Liver (tissue), 3 donors: ENCODE data around the gene CCNY.

Source experiments
- RXRA ChIP-seq, 2 donors: IDR thresholded peaks; 2 replicates each; pipeline ENCODE4 v1.6.1; 2017 to 2018; ENCODE audit warnings: antibody characterized with exemption in 2 of 2, mild to moderate bottlenecking in 1 of 2
- TF ChIP-seq, protein P1 (sequence below): fragments of 150-350 bp; IDR thresholded peaks from 2 replicates; pipeline ENCODE4 v1.5.1; 2017; ENCODE audit warnings: improper control_type of control experiment, low read depth, low read length; ENCODE audit not compliant: missing input control
- TF ChIP-seq, protein P2 (sequence below): IDR thresholded peaks from 2 replicates; pipeline ENCODE4 v1.6.1; 2016; ENCODE audit warnings: antibody characterized with exemption
- TF ChIP-seq, protein P3 (sequence below): IDR thresholded peaks from 2 replicates; pipeline ENCODE4 v1.6.1; 2016; ENCODE audit warnings: antibody characterized with exemption, mild to moderate bottlenecking
- donor health status: healthy.
- donor health status: healthy.

DNA sequence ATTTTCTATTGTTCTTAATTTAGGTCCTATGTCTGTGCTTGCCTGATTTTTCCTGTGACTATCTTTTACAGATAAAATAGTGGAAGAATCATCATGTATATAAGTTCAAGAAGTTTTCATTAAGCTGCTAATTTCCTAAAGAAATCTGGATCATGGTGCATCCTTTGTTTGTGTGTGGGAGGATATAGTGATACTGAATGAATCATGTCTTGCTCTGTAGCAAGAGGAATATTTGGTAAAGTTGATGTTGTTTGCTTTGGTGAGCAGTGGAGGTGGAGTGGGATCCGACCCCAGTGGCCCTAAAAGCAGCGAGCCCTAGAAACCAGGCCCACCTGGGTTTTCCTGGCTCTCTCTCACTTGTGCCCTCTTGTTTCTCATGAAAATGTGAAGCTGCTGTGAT lies 83.7 kb downstream of the CCNY start:
- TF ChIP-seq, protein P1, sequence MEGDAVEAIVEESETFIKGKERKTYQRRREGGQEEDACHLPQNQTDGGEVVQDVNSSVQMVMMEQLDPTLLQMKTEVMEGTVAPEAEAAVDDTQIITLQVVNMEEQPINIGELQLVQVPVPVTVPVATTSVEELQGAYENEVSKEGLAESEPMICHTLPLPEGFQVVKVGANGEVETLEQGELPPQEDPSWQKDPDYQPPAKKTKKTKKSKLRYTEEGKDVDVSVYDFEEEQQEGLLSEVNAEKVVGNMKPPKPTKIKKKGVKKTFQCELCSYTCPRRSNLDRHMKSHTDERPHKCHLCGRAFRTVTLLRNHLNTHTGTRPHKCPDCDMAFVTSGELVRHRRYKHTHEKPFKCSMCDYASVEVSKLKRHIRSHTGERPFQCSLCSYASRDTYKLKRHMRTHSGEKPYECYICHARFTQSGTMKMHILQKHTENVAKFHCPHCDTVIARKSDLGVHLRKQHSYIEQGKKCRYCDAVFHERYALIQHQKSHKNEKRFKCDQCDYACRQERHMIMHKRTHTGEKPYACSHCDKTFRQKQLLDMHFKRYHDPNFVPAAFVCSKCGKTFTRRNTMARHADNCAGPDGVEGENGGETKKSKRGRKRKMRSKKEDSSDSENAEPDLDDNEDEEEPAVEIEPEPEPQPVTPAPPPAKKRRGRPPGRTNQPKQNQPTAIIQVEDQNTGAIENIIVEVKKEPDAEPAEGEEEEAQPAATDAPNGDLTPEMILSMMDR, result no peak
- TF ChIP-seq, protein P2, sequence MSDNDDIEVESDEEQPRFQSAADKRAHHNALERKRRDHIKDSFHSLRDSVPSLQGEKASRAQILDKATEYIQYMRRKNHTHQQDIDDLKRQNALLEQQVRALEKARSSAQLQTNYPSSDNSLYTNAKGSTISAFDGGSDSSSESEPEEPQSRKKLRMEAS, result no peak
- no peak for TF ChIP-seq RXRA (IDR thresholded peaks at IDR 0.05)
- TF ChIP-seq, protein P3, sequence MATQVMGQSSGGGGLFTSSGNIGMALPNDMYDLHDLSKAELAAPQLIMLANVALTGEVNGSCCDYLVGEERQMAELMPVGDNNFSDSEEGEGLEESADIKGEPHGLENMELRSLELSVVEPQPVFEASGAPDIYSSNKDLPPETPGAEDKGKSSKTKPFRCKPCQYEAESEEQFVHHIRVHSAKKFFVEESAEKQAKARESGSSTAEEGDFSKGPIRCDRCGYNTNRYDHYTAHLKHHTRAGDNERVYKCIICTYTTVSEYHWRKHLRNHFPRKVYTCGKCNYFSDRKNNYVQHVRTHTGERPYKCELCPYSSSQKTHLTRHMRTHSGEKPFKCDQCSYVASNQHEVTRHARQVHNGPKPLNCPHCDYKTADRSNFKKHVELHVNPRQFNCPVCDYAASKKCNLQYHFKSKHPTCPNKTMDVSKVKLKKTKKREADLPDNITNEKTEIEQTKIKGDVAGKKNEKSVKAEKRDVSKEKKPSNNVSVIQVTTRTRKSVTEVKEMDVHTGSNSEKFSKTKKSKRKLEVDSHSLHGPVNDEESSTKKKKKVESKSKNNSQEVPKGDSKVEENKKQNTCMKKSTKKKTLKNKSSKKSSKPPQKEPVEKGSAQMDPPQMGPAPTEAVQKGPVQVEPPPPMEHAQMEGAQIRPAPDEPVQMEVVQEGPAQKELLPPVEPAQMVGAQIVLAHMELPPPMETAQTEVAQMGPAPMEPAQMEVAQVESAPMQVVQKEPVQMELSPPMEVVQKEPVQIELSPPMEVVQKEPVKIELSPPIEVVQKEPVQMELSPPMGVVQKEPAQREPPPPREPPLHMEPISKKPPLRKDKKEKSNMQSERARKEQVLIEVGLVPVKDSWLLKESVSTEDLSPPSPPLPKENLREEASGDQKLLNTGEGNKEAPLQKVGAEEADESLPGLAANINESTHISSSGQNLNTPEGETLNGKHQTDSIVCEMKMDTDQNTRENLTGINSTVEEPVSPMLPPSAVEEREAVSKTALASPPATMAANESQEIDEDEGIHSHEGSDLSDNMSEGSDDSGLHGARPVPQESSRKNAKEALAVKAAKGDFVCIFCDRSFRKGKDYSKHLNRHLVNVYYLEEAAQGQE, result no peak
